ENCODE data around the gene RGS6.

The RGS6 gene

DNA sequence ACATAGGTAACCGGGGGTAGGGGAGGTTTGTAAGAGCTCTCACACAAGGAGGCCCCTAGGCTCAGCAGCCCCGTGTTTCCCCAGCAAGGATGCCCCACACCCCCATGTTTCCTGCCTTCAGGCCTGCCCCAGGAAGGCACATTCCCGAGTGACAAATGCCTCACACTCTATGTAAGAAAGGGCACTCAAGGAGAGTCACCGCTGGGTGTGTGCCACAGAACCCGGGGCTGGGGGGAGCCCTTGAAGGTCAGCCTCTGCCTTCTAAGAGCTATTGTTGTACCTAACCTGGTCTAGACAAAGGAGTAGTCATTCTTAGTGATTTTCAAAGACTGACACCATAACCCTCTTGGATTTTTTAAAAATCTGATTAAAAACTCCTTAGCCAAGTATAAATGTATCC, 628.1 kb downstream of the RGS6 start:
- no peak for DNase-seq

DNA sequence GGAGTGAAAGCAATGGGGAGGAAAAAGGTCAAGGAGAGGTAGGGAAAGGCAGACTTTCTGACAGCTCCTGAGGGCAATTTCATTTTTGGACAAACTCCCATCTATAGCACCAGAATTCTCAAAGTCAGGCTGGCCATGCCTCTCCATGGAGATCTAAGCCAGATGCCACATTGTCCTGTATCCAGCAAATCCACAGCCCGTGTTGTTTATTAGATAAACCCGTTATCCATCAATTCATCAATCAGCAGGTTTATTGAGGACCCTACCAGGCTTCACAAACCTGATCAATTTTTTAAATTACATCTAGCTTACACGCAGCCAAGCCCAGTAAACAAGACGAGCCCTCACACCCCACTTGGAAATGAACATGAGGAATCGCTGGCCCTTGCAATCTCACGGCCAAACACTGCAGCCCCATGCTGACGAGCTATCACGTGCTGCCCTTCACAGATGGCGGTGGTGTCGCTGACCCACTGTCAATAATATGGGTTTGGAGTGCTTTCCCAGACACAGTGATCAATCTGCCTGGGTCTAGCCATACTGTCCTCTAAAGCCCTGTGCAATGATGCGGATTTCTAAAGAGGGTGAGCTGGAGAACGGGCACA, 628.8 kb downstream of the RGS6 start:
- DNase-seq, result no peak

DNA sequence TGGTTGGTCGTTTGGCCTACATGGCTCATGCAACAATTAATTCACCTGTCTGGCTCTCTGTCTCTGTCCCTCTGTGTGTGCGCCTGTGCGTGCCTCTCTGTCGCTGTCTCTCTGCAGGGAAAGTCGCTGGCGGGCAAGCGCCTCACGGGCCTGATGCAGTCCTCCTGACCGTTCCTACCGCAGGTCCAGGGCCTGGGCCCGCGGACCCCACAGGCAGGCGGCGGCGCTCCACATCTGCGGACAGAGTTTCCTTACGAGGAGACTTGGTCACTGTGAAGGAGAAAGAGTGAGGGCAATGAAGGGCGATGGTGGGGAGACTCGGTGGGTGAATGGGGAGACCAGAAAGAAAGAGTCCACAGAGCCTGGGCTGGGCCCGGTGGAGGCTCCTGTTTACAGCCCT, 630.1 kb downstream of the RGS6 start:
- DNase-seq, result no peak

DNA sequence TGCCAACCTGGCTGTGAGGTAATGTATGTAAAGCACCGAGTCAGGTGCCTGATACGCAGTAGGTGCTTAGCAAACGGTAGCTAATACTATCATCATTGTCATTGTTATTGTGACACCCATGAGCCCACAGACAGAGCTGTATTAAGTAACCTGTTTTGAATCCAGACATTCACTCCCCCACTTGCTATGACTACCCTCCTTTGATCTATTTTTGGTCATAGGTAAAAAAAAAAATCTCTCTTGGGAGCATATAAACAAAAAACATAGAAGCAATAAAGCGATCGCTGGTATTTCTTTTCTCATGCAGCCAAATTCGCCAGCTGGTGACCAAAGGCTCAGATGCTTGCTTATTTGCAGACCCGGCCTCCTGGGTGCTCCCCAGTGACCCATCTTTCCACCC, 631.4 kb downstream of the RGS6 start:
- DNase-seq, result no peak

DNA sequence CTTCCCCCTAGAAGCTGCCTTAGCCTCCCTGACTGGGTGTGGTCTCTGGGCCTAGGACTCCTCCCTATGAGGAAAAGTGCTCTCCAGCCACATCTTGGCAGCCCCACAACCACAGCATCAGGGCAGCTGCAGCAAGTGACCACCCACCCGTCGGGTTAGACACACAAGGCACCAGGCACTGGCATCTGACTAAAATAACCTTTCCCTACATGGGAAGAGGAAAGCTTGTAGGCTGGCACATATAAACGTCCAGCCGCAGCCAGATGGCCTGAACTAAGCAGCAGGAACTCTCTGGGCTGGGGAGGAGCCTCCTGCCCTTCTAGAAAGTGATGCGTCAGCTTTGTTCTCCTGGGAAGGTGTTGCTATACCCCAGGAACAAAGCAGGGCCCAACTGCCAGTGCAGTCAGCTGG, 632.9 kb downstream of the RGS6 start:
- DNase-seq, result no peak

DNA sequence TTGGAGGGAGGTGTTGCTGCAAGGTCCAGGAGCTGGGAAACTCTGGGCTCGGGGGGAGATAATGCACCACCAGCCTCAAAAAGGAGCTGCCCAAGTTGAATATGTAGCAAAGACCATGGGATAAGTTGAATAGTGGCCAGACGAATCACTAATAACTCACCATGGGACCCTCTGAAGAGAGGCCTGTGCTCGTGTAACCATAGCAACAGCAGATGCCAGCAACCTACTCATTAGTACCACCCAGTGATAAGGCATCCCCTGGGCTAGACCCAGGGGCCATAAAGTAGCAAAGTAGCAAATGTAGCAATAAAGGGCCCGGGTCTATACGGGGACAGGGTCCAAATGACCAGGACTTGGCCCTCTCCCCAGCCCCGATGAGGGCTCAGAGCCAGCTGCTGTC, 633.7 kb downstream of the RGS6 start:
- DNase-seq, result no peak

DNA sequence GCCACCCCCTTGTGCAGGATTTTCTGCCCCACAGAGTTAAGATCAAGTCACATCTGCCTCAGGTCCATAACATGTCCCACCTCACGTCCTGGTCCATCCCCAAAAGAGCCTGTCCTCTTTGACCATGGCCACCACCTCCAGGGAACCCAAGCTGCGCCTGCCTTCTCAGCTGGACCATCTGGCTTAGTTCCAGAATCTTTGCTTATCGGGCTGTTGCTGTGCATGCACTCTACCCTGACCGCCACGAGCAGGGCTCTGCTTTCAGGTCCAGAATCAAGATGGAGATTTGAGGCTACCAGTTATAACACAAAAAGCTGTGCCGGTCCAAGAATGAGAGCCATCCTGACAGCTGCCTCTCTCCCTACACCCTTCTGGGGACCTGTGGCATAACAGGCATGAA, 635.0 kb downstream of the RGS6 start:
- no peak for DNase-seq

DNA sequence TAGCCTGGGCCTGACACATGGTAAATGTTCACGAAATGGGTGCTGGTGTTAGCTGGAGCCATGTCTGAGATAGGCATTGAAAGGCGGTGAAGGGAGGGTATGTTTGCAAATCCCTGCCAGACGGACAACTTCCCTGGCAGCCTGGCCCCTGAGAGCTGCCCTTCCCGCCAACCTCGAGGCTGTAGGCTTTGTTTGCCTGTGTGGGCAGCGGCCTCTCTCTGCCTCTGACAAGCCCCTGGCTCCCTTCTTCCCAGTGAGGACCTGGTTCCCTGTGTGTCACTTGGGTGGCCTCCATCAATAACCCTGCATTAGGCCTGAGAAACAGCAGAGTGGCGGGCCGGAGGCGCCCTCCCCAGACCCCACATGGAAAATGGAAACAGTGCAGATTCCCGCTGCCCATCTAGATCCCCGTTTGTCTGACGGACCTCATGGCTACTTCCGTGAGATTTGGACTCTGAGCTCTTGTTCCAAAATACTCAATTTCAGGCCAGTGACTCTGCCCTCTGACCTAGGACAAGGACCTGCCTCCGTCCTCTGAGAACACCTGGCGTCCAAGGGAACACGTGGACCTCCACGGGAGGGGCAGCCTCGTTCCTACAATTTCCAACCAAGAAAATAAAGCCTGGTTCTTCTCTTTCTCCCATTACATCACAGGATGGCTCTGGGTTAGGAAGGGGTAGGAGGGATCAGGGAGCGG, 636.2 kb downstream of the RGS6 start:
- DNase-seq, result no peak

DNA sequence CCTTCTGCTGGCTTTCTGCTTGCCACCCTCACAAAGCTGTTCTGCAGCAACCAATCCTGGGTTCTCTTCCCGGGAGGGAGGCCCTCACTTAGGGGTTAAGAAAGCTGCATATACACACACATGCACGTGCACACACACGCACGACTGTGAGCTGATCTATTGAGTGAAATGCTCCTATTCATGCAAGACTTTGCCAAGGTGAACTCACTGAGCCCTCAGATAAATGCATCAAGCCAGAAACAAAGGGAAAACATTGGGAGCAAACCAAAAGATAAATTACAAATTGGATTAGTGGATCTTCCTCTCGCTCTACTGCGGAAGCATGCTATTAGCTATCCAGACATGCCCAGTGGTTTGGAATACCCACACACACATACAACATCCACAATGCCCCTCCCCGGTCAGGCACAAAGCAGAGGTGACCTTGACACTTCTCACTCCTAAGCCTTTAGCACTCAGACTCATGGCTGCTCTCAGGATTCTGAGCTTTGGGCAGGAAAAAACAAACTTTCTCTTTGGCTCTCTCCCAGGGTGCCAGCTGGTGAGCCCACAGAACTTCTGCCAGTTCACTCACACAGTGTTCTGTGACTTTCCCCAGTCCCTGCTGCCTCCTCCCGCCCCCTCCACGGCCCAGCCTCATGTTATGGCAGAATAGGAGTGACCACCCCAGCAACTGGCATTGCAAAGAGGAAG, 641.6 kb downstream of the RGS6 start:
- DNase-seq, result no peak

DNA sequence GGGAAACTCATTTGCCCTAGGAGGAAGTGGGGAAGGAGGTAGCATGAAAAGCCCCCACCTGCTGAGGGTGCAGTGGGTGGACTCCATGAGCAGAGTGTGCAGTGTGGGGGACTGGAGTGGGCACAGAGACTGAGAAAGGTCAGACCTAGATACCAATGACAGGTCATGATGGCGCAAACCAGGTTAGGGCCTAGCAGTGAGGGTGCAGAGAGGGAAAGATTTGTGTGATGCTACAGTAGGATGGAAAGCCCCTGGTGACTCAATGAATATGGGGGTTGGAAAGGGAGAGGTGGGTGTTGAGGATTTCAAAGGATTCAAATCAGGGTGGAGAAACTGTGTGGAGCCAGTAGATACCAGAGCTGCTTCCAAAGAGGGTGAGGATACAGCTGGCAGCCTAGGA, 642.5 kb downstream of the RGS6 start:
- DNase-seq, result no peak

DNA sequence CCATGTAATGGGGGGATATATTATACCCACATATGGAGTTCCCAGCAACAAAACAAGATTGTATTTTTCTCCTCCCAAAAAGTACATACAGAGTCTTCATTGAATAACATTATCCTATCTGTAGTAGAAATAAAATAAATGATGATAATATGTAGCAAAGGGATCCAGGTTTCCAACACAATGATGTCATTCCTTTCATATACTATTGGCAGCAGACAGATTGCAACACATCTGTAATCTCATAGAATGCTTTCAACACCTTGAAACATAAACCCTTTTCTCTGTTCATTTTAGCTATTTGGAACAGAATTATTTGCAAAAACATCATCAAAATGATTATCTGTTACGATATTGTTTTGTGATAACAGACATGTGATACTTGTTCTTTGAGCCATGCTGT, 644.0 kb downstream of the RGS6 start:
- no peak for DNase-seq

DNA sequence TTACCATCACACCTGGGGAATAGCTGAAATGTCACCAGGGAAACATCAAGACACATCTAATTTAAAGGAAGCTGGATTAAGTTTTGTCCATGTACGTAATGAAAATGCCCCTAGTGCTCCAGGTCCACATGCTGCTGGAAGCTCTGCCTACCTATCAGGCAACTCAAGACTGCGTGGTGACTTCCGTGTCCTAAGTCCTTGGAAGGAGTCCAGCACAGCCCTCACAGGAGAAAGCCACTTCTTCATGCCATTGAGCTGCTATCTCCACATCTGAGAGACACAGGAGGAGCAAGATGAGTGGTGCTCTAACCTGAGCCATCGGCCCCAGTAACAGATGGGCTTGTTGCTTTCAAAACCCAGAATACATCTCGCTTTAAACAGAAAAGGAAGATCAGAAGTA, 645.3 kb downstream of the RGS6 start:
- DNase-seq, result no peak

DNA sequence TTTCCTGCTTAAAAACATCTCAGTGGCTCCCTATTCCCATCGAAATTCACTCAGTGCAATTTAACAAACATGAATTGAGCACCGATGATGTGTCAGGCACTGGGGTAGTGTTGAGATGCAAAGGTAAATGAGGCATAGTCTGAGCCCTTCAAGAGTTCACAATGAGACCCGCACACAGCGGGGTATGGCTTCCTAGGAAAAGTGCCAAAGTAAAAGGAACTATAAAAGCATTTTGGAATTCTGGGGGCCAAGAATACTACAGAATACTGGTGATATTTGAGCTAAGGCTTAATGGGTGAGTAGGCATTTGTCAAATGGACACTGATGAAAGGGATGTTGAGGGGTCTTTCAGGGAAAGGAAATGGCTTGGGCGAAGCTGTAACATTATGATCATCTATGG, 646.3 kb downstream of the RGS6 start:
- DNase-seq, result no peak

DNA sequence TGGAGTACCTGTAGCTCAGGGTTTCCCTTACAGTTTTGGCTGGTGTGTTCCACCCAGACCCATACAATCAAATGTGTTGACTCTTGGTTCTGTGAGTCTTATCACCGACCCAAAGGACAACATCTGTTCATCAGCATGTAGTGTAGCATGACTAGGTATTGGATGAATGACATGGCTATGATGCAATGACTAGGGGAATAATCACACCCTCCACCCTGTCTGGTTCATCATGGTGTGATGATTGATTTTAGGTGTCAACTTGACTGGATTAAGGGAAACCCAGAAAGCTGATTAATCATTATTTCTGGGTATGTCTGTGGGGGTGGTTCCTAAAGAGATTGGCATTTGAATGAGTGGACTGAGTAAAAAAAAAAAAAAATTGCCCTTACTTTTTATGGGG, 650.4 kb downstream of the RGS6 start:
- DNase-seq, result no peak

DNA sequence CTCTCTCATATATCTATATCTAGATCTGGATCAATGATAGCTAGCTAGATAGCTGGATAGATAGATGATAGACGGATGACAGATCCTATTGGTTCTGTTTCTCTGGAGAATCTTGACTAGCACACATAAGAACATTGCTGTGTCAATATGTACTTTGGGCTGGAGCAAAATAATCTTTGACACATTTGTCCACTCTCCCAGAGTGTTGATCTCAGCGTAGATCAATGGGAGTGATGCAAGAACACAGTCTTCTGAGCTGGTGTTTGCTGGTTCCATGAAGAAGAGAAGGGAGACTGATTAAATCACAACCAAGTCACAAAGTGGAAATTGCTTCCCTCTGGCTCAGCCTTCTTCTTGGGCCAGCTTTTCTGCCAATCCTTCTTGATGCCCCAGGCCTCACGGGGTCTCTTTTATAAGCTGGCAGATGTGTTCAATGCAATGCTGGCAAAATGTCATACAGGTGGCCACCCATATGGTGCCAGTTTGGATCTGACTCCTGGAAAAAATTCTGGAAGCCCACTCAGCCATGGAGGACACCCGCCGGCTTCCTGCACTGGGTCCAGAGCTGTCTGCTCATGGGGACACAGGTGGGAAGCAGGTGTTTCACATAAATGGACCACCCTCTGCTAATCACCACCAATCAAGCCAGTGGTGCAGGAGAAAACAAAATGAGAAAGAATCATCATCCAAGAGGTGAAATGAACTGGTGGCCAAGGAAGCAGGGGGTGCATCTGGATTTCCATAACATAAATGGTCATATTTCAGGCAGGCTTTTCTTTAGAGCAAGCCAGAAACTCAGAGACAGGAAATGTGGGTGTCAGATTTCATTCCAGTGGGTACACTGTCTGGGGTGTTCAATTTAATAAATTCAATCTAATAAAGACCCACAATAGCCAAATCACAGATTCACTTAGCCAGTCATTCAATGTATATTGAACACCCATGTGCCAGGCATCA, 651.4 kb downstream of the RGS6 start:
- DNase-seq, result no peak

DNA sequence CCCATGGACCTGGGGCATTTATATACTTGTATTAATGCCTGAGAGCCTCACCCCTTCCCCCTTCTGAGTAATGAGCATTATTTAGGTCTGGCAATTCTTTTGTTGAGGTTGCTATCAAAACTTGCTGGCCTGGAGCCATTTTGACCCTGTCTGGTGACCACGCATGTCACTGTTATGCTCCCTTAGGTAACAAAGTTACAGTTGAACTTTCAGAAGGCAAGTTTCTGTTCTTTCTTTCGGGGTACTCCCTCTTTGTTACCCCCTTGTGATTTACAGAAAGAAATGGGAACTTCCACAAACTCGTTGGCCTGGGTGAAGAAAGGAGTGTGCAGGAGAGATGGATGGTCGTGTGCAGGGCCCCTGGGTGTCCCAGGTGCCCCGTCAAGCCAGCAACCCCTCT, 656.3 kb downstream of the RGS6 start:
- DNase-seq, result no peak

DNA sequence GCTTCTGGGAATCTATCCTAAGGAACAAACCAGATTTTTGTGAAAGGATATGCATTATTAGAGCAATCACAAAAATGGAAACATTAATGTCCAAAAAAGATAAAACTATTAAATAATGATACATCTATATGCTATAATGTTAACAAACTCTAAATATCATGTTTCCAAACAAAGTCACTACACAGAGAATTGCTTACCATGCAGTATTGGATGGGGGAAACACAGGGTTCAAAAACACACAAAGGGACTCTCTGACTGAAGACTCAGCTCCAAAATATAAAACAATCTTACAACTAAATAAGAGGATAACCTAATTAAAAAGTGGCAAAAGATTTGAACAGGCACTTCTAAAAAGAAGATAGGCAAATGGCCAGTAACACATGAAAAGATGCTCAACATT, 657.4 kb downstream of the RGS6 start:
- no peak for DNase-seq

DNA sequence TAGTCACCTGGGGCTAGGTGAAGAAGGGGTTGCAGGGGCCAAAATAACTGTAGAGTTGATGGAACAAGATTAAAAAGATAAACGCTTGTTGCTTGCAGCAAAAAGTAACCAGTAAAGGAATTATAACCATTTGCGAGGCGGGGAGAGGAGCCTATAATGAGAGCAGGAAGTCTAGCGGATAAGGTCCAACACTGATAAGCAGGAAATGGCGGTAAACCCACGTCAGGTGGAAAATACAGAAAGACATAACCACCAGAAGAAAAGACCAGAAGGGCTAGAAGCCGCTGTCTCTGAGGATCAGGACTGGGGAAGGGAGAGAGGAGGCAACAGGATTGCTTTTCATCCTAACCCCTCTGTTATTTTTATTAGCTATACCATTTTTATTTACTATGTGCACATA, 658.3 kb downstream of the RGS6 start:
- DNase-seq, result no peak

DNA sequence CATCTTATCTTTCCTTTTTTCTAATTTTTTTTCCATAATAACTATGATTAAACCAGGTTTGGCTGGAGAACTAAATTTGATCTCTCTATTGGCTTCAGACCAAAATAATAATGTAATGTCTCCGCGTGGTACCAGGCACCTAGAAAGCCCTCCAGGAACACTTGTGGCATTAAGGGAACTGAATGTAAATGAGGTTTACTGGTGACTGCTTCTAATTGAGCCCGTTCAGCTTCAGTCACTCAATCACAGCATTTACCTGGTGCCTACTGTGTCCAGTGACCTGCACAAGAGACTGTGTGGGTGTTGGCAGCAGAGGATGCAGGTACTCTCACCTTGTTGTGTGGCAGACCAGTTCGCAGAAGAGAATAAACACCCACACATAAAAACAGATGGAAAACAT, 659.2 kb downstream of the RGS6 start:
- no peak for DNase-seq

DNA sequence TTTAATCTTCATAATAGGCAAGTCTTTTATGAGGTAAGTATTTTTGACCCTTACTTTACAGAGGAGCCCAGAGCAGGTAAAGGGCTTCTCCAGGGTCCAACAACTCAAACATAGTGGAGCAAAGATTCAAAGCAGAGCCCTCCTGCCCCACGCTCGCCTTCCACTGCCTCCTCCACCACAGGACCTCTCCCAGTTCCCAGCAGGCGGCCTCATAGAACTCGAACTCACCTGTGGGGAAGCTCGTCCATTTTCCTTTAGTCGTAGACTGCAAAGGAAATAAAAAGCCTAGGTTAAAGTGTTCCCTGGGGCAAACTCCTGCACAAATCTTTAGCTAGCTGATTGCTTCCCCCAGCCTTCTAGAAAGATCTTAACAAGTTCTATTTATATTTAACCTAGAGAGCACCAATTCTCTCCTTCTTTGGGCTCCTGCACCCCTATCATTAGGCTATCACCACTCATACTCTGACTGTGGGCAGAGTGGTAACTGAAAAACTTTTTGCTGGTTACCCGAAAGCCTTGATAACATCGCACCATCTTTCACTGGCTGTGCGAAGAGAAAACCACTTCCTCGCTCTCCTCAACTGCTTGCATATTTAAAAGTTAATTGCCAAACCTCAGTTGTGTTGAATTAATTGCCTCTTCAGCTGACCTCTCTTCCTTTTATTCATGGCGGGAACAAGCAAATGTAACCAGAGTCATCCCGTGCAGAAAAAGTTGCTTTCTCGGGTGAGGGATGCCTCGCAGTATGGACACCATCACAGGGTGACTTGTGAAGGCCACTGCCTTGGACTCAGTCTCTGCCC, 662.1 kb downstream of the RGS6 start:
- no peak for DNase-seq

DNA sequence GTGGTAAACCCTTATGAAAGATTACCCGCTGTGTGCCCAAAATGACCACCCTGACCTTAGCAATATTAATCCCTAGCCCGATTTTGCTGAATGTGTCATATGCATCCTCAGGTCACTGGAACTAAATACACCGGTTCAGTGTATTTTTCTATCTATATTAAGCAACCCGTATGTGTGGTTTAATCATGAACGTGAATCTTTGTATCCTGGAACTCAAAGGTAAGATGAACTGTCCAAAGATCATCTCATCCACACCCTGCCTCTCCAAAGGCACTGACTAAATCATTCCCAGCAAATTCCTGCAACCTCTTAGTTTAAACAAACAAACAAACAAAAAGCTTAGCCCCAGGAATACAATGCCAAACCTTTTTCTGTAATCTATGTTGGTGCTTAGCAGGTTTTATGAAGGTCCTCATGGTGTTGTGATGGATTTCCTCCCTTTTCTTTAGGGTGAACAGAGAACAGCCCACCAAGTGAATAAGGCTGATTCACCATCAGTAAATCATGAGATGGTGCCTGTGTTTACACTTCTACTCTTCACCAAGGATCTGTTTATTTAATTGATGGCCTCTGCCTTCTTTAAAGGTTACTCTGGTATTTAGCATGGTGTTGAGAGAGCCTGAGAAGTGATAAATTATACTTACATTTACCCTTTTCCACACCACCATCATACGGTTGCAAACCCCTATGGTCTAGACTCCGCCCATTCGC, 663.1 kb downstream of the RGS6 start:
- DNase-seq, result no peak
